Adrenal gland (tissue), 12 donors: ENCODE results near the gene KLHL3. TPM values are rescaled to one million over a fixed set of nuclear protein-coding genes. Genes with fewer than 3 reads are reported as not detected.

Experiments used
- DNase-seq, 7 donors: peaks; one replicate each; pipeline ENCODE4 v3.0.0-alpha.2; 2019 to 2020
- H3K27ac ChIP-seq, 5 donors: fragments of 200-600 bp; sonication (generic) in 4 of 5; 1 replicate in 3 of 5; 2 replicates in 2 of 5; pipeline versions ENCODE4 v1.5.1 to v1.8.0; 2016 to 2020; ENCODE audit warnings: mild to moderate bottlenecking in 1 of 5
- H3K27me3 ChIP-seq: fragments of 200-600 bp; 2 replicates; pipeline ENCODE4 v1.8.0; 2021
- H3K36me3 ChIP-seq, 2 donors: fragments of 200-600 bp; replicated peaks in 1 of 2; 1 replicate in 1 of 2; 2 replicates in 1 of 2; pipeline versions ENCODE4 v1.5.1 to v1.8.0; 2018 to 2022
- H3K4me1 ChIP-seq, 2 donors: fragments of 200-600 bp; replicated peaks in 1 of 2; 1 replicate in 1 of 2; 2 replicates in 1 of 2; pipeline versions ENCODE4 v1.5.1 to v1.8.0; 2018 to 2021
- H3K4me3 ChIP-seq, 4 donors: fragments of 200-600 bp; sonication (generic) in 3 of 4; one replicate each; pipeline ENCODE4 v1.5.1; 2016 to 2018
- H3K9me3 ChIP-seq, 3 donors: fragments of 200-600 bp; sonication (generic) in 1 of 3; replicated peaks in 1 of 3; 1 replicate in 2 of 3; 2 replicates in 1 of 3; pipeline versions ENCODE4 v1.5.1 to v1.8.0; 2016 to 2021
- POLR2A ChIP-seq, 2 donors: fragments of 450-650 bp; IDR thresholded peaks; one replicate each; pipeline ENCODE4 v1.6.1; 2017; ENCODE audit warnings: antibody characterized with exemption in 2 of 2, mild to moderate bottlenecking in 2 of 2, moderate library complexity in 1 of 2
- WGBS, 4 donors: extraction: QIAGEN DNeasy Blood & Tissue Kit in 2 of 4; methylation state at CpG; one replicate each; pipeline versions ENCODE4 v1.1.5 to v1.1.7; 2013 to 2017; 5-methylcytosine and 5-hydroxymethylcytosine counted together
- intact Hi-C, 2 donors: fragments of 100-400 bp; cut with DNase I; formaldehyde crosslinking; loops; one replicate each; pipeline versions ENCODE4 v1.14.1 to v1.15.0; 2022 to 2023
- polyA plus RNA-seq, 3 donors: library from polyadenylated mRNA; stranded (reverse); fragments of 200-250 nt in 2 of 3; fragments of 350-450 nt in 1 of 3; fragmentation: Illumina TruSeq in 1 of 3; extraction: RNeasy Lipid Tissue Mini Kit (QIAGEN cat#74804) in 1 of 3; gene quantifications; one replicate each; pipeline ENCODE4 v1.2.3, GENCODE V29; 2013 to 2014
- total RNA-seq, 9 donors: library from RNA; depleted of rRNA in 4 of 9; stranded (reverse); fragments of >200 nt in 4 of 9; fragments of 120-200 nt in 1 of 9; fragmentation: NEBNext Ultra II Directional in 1 of 9; extraction: Animal tissue kit (Norgen Biotek cat#: 25700) in 1 of 9; gene quantifications; one replicate each; pipeline versions ENCODE4 v1.1.0 to v1.2.4, GENCODE V29; 2013 to 2023
- TF ChIP-seq, protein P1 (sequence below), 6 experiments: fragments of 450-650 bp in 4 of 6; fragments of 200-600 bp in 2 of 6; sonication (generic) in 1 of 6; IDR thresholded peaks; 1 replicate in 5 of 6; 2 replicates in 1 of 6; pipeline versions ENCODE4 v1.5.1 to v1.8.0; 2016 to 2021; ENCODE audit warnings: antibody characterized with exemption in 6 of 6, mild to moderate bottlenecking in 2 of 6, moderate library complexity in 1 of 6
- donor health status: healthy with polysubstance abuse.
- donor health status: Bipolar disorder and iron deficiency.
- donor health status: DM: yes; HTN: yes; CAD: no.
- donor health status: DM: no; HTN: no; CAD: no.
- donor health status: DM: no; HTN: no; CAD: no.
- donor health status: DM: yes; HTN: yes; CAD: no.

KLHL3 gene
- total and polyA plus RNA-seq, 12 donors: 3.1 to 28.6 (median 13.4) TPM

DNA sequence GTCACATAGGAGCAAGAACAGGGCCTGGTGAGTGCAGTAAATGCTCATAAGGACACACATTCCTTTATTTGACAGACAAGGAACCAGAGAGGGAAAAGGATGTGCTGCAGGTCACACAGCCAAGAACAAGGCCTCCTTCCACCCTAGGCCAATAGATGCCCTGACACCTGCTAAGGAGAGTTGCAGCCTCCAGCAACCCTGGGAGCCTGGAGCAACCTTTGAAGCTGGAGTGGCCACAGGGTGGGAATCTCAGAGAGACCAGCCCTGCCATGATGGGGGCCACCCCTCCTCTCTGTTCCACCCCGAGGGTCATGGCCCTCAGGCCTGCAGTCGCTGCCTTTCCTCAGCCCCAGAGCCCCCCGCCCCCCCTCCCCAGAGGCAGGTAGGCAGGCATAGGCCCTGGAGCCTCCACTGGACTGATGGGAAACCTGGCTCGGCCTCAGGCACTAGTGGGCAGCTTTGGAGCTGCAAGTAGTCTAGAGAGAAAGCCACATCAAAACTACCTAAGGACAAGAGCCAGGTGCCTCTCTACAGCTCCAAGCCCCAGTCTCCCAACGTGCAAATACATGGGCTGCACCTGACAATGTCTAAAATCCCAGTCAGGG lies 120.6 kb downstream of the KLHL3 start:
- Histone ChIP-seq H3K27ac (no peak overlapping the region), H3K27me3 (no peaks in the 10 kb centered on the region), H3K36me3 (no peaks in the 10 kb centered on the region), H3K4me3 (no peak overlapping the region), H3K9me3 (no peaks in the 10 kb centered on the region), H3K4me1 (peaks cover 7% of the 10 kb centered on the region in 2 donors)
- DNase-seq: no peak
- 20 to 89% (median 68%) methylated on average over 1 to 5 of the region's 5 CpGs for WGBS, 4 donors
- intact Hi-C loops: no loop called here
- TF ChIP-seq, protein P1, sequence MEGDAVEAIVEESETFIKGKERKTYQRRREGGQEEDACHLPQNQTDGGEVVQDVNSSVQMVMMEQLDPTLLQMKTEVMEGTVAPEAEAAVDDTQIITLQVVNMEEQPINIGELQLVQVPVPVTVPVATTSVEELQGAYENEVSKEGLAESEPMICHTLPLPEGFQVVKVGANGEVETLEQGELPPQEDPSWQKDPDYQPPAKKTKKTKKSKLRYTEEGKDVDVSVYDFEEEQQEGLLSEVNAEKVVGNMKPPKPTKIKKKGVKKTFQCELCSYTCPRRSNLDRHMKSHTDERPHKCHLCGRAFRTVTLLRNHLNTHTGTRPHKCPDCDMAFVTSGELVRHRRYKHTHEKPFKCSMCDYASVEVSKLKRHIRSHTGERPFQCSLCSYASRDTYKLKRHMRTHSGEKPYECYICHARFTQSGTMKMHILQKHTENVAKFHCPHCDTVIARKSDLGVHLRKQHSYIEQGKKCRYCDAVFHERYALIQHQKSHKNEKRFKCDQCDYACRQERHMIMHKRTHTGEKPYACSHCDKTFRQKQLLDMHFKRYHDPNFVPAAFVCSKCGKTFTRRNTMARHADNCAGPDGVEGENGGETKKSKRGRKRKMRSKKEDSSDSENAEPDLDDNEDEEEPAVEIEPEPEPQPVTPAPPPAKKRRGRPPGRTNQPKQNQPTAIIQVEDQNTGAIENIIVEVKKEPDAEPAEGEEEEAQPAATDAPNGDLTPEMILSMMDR (IDR thresholded peaks at IDR 0.05): no peak
- TF ChIP-seq POLR2A (IDR thresholded peaks at IDR 0.05): no peak

GRCh38 chr5:137613554-137614265 lies 122.2 kb downstream of the KLHL3 start:
- Histone ChIP-seq H3K9me3 (no peaks in the 10 kb centered on the region), H3K27ac (no peak overlapping the region), H3K36me3 (no peaks in the 10 kb centered on the region), H3K27me3 (no peaks in the 10 kb centered on the region), H3K4me1 (no peaks in the 10 kb centered on the region), H3K4me3 (no peak overlapping the region)
- no peak for TF ChIP-seq POLR2A (IDR thresholded peaks at IDR 0.05)
- TF ChIP-seq, protein P1 (IDR thresholded peaks at IDR 0.05): no peak
- 86 to 92% (median 88%) methylated on average over 7 of the region's 7 CpGs for WGBS, 4 donors
- no peak for DNase-seq
- intact Hi-C loops: no loop called here

- DNase-seq: no peak
- Histone ChIP-seq H3K36me3 (no peaks in the 10 kb centered on the region), H3K9me3 (no peaks in the 10 kb centered on the region), H3K27me3 (no peaks in the 10 kb centered on the region), H3K4me3 (no peak overlapping the region), H3K4me1 (no peaks in the 10 kb centered on the region), H3K27ac (no peak overlapping the region)
- intact Hi-C loops: no loop called here
- no peak for TF ChIP-seq POLR2A (IDR thresholded peaks at IDR 0.05)
- TF ChIP-seq, protein P1 (IDR thresholded peaks at IDR 0.05): no peak
Measured at GRCh38 chr5:137612576-137612975, 123.3 kb downstream of the KLHL3 start.

DNA sequence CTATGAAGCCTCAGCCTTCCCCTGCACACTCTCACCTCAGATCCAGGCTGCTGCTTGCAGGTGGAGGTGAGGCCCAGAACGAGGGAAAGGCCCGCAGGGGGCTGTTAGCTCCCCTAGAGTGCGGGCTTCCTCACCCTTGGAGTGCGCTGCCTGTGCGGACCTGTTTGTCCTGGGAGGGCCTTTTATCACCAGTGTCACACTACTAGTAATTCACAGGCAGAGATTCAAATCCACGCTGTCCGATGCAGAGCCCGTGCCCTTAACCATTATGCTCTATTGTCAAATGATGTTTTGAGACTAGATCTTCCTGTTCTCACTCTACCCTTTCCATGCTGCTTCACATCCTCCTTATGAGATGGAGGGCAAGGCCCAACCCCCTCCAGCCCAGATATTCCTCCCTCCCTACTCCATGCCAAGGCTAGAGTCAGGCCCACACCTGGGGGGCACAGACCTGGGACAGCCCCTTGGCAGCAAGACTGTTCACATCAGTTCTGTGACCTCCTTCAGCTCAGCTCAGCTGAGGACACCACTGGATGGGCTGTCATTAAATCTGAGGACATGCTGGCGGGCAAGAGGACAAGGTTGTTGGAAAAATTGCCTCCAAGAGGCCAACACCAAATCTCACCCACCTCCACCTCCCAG lies 124.0 kb downstream of the KLHL3 start:
- Histone ChIP-seq H3K4me1 (no peaks in the 10 kb centered on the region), H3K27ac (no peak overlapping the region), H3K27me3 (no peaks in the 10 kb centered on the region), H3K4me3 (no peak overlapping the region), H3K9me3 (no peaks in the 10 kb centered on the region), H3K36me3 (no peaks in the 10 kb centered on the region)
- WGBS, 4 donors: 77 to 90% (median 84%) methylated on average over 9 of the region's 9 CpGs
- no peak for DNase-seq
- TF ChIP-seq, protein P1 (IDR thresholded peaks at IDR 0.05): no peak
- no peak for TF ChIP-seq POLR2A (IDR thresholded peaks at IDR 0.05)
- intact Hi-C loops: no loop called here
